Ureter (tissue), 1 donor: ENCODE results near the gene LRP3. TPM values are rescaled to one million over a fixed set of nuclear protein-coding genes. Genes with fewer than 3 reads are reported as not detected.
A peak's percentile ranks its signal among the peaks of the same experiment; 100 is the strongest.
"Not testable (repeated sequence)": the region's sequence is repeated elsewhere in the genome, so short reads cannot be mapped to it uniquely, and the experiment has no call there.

Source experiments
- DNase-seq: peaks from one replicate; pipeline ENCODE4 v3.0.0-alpha.2; 2020; ENCODE audit warnings: low spot score
- total RNA-seq: library from RNA; stranded (reverse); gene quantifications from one replicate; pipeline ENCODE4 v1.2.4, GENCODE V29; 2023
- donor health status: DM: yes; HTN: yes; CAD: no.

LRP3 gene
- total RNA-seq, 1 donor from 2014 or later = 15.0 TPM

- peak; percentile 97 for DNase-seq
These were observed 17.3 kb upstream of the LRP3 start for GRCh38 chr19:33176670-33177416.

GRCh38 chr19:33177417-33177979, 16.6 kb upstream of the LRP3 start:
- no peak for DNase-seq

- no peak for DNase-seq
These were observed 7.5 kb upstream of the LRP3 start for GRCh38 chr19:33186431-33187182.

GRCh38 chr19:33187183-33187540, 7.0 kb upstream of the LRP3 start:
- DNase-seq = no peak

GRCh38 chr19:33189453-33189852, 4.7 kb upstream of the LRP3 start:
- no peak for DNase-seq

- not testable (repeated sequence) for DNase-seq
These were observed 3.0 kb upstream of the LRP3 start for GRCh38 chr19:33191092-33191491.

GRCh38 chr19:33191501-33191900, 2.6 kb upstream of the LRP3 start:
- DNase-seq = no peak

GRCh38 chr19:33192010-33192409, 2.1 kb upstream of the LRP3 start:
- DNase-seq = no peak

- DNase-seq = no peak
These were observed 763 bp upstream of the LRP3 start for GRCh38 chr19:33193269-33193864.

- DNase-seq = no peak
These were observed 379 bp downstream of the LRP3 start for GRCh38 chr19:33194532-33194885.

- peak; percentile 62 for DNase-seq
These were observed 935 bp downstream of the LRP3 start for GRCh38 chr19:33194886-33195644.

- DNase-seq = no peak
These were observed 1.7 kb downstream of the LRP3 start for GRCh38 chr19:33195645-33196347.

- no peak for DNase-seq
These were observed 2.5 kb downstream of the LRP3 start for GRCh38 chr19:33196446-33197193.

- no peak for DNase-seq
These were observed 3.5 kb downstream of the LRP3 start for GRCh38 chr19:33197591-33198000.

GRCh38 chr19:33198169-33198568, 4.0 kb downstream of the LRP3 start:
- no peak for DNase-seq

- DNase-seq = no peak
These were observed 5.5 kb downstream of the LRP3 start for GRCh38 chr19:33199441-33200265.

GRCh38 chr19:33201473-33201872, 7.3 kb downstream of the LRP3 start:
- DNase-seq = no peak

GRCh38 chr19:33201886-33202545, 7.9 kb downstream of the LRP3 start:
- DNase-seq = no peak
